ENCODE data around the gene UBE2U. TPM values are rescaled to one million over a fixed set of nuclear protein-coding genes. Genes with fewer than 3 reads are reported as not detected.

The UBE2U gene
- total and polyA plus RNA-seq, 2 experiments from 2014 or later: not detected

GRCh38 chr1:64162151-64162550 is 41.3 kb upstream of the UBE2U start (continued):
- TF ChIP-seq, protein P1, sequence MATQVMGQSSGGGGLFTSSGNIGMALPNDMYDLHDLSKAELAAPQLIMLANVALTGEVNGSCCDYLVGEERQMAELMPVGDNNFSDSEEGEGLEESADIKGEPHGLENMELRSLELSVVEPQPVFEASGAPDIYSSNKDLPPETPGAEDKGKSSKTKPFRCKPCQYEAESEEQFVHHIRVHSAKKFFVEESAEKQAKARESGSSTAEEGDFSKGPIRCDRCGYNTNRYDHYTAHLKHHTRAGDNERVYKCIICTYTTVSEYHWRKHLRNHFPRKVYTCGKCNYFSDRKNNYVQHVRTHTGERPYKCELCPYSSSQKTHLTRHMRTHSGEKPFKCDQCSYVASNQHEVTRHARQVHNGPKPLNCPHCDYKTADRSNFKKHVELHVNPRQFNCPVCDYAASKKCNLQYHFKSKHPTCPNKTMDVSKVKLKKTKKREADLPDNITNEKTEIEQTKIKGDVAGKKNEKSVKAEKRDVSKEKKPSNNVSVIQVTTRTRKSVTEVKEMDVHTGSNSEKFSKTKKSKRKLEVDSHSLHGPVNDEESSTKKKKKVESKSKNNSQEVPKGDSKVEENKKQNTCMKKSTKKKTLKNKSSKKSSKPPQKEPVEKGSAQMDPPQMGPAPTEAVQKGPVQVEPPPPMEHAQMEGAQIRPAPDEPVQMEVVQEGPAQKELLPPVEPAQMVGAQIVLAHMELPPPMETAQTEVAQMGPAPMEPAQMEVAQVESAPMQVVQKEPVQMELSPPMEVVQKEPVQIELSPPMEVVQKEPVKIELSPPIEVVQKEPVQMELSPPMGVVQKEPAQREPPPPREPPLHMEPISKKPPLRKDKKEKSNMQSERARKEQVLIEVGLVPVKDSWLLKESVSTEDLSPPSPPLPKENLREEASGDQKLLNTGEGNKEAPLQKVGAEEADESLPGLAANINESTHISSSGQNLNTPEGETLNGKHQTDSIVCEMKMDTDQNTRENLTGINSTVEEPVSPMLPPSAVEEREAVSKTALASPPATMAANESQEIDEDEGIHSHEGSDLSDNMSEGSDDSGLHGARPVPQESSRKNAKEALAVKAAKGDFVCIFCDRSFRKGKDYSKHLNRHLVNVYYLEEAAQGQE (IDR thresholded peaks at IDR 0.05; ENCODE audit: unreplicated experiment): no peak

DNA sequence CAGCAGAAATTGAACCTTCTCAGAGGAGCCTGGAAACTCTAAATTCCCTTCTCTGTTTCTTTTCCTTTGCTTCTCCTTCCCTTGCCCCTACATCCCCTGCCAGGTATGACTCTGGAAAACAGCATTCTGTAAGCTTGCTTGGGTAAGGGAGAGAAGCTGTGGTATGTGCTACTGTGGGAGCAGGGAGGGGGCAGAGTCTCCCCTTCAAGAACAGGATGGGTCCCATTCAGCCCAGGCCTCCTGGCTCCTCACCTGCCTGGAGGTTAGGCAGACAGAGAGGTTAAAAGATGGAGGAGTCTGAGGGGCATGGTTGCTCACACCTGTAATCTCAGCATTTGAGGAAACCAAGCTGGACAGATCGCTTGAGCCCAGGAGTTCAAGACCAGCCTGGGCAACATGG is 40.6 kb upstream of the UBE2U start:
- peak overlapping the region; percentile 23; the same call in 1 of the 2 replicates for H3K27ac Mint-ChIP-seq
- no peak overlapping the region; the same call in 1 of the 2 replicates for H3K27ac ChIP-seq (ENCODE audit: low read depth)
- no peak for DNase-seq (ENCODE audit: low spot score)
- peaks cover 5% of the 10 kb centered on the region for H3K4me1 Mint-ChIP-seq
- ATAC-seq: peak; percentile 52
- TF ChIP-seq ZNF331 (CRISPR knock-in tag; IDR thresholded peaks at IDR 0.05; ENCODE audit: low read depth): no peak
- TF ChIP-seq STAT1 (IDR thresholded peaks at IDR 0.05; ENCODE audit: unreplicated experiment): no peak
- TF ChIP-seq, protein P2, sequence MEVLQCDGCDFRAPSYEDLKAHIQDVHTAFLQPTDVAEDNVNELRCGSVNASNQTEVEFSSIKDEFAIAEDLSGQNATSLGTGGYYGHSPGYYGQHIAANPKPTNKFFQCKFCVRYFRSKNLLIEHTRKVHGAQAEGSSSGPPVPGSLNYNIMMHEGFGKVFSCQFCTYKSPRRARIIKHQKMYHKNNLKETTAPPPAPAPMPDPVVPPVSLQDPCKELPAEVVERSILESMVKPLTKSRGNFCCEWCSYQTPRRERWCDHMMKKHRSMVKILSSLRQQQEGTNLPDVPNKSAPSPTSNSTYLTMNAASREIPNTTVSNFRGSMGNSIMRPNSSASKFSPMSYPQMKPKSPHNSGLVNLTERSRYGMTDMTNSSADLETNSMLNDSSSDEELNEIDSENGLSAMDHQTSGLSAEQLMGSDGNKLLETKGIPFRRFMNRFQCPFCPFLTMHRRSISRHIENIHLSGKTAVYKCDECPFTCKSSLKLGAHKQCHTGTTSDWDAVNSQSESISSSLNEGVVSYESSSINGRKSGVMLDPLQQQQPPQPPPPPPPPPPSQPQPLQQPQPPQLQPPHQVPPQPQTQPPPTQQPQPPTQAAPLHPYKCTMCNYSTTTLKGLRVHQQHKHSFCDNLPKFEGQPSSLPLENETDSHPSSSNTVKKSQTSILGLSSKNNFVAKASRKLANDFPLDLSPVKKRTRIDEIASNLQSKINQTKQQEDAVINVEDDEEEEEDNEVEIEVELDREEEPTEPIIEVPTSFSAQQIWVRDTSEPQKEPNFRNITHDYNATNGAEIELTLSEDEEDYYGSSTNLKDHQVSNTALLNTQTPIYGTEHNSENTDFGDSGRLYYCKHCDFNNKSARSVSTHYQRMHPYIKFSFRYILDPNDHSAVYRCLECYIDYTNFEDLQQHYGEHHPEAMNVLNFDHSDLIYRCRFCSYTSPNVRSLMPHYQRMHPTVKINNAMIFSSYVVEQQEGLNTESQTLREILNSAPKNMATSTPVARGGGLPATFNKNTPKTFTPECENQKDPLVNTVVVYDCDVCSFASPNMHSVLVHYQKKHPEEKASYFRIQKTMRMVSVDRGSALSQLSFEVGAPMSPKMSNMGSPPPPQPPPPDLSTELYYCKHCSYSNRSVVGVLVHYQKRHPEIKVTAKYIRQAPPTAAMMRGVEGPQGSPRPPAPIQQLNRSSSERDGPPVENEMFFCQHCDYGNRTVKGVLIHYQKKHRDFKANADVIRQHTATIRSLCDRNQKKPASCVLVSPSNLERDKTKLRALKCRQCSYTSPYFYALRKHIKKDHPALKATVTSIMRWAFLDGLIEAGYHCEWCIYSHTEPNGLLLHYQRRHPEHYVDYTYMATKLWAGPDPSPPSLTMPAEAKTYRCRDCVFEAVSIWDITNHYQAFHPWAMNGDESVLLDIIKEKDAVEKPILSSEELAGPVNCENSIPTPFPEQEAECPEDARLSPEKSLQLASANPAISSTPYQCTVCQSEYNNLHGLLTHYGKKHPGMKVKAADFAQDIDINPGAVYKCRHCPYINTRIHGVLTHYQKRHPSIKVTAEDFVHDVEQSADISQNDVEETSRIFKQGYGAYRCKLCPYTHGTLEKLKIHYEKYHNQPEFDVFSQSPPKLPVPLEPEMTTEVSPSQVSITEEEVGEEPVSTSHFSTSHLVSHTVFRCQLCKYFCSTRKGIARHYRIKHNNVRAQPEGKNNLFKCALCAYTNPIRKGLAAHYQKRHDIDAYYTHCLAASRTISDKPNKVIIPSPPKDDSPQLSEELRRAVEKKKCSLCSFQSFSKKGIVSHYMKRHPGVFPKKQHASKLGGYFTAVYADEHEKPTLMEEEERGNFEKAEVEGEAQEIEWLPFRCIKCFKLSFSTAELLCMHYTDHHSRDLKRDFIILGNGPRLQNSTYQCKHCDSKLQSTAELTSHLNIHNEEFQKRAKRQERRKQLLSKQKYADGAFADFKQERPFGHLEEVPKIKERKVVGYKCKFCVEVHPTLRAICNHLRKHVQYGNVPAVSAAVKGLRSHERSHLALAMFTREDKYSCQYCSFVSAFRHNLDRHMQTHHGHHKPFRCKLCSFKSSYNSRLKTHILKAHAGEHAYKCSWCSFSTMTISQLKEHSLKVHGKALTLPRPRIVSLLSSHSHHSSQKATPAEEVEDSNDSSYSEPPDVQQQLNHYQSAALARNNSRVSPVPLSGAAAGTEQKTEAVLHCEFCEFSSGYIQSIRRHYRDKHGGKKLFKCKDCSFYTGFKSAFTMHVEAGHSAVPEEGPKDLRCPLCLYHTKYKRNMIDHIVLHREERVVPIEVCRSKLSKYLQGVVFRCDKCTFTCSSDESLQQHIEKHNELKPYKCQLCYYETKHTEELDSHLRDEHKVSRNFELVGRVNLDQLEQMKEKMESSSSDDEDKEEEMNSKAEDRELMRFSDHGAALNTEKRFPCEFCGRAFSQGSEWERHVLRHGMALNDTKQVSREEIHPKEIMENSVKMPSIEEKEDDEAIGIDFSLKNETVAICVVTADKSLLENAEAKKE (CRISPR knock-in tag; IDR thresholded peaks at IDR 0.05): no peak
- no peak for TF ChIP-seq ZNF114 (CRISPR knock-in tag; IDR thresholded peaks at IDR 0.05)
- no peak for TF ChIP-seq ETS1 (IDR thresholded peaks at IDR 0.05)
- TF ChIP-seq, protein P3, sequence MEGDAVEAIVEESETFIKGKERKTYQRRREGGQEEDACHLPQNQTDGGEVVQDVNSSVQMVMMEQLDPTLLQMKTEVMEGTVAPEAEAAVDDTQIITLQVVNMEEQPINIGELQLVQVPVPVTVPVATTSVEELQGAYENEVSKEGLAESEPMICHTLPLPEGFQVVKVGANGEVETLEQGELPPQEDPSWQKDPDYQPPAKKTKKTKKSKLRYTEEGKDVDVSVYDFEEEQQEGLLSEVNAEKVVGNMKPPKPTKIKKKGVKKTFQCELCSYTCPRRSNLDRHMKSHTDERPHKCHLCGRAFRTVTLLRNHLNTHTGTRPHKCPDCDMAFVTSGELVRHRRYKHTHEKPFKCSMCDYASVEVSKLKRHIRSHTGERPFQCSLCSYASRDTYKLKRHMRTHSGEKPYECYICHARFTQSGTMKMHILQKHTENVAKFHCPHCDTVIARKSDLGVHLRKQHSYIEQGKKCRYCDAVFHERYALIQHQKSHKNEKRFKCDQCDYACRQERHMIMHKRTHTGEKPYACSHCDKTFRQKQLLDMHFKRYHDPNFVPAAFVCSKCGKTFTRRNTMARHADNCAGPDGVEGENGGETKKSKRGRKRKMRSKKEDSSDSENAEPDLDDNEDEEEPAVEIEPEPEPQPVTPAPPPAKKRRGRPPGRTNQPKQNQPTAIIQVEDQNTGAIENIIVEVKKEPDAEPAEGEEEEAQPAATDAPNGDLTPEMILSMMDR (conservative IDR thresholded peaks at IDR 0.05; ENCODE audit: low read depth in 2 of 2): no peak
- no peaks in the 10 kb centered on the region for H3K9me3 Mint-ChIP-seq
- no peaks in the 10 kb centered on the region for H3K4me1 ChIP-seq (ENCODE audit: insufficient read depth)
- peaks cover 23% of the 10 kb centered on the region; the same call in 1 of the 2 replicates for H3K36me3 ChIP-seq (ENCODE audit: insufficient read depth)
- peaks cover 4% of the 10 kb centered on the region for H3K27me3 Mint-ChIP-seq (ENCODE audit: insufficient read depth, low read depth, poor library complexity)
- no peak overlapping the region for H3K4me2 ChIP-seq
- H3K4me3 ChIP-seq: no peak overlapping the region
- H3F3A ChIP-seq (replicated peaks; ENCODE audit: low read depth): no peaks in the 10 kb centered on the region
- H4K20me1 ChIP-seq (replicated peaks; ENCODE audit: insufficient read depth): no peaks in the 10 kb centered on the region
- H2AFZ ChIP-seq: no peak overlapping the region
- no peaks in the 10 kb centered on the region for H3K27me3 ChIP-seq (ENCODE audit: insufficient read depth)
- H3K79me2 ChIP-seq (replicated peaks; ENCODE audit: insufficient read depth): no peaks in the 10 kb centered on the region
- no peaks in the 10 kb centered on the region for H3K9me2 ChIP-seq (ENCODE audit: insufficient read depth)
- H3K36me3 Mint-ChIP-seq (ENCODE audit: low read depth): peaks cover 54% of the 10 kb centered on the region
- no peak overlapping the region for H3K4me3 Mint-ChIP-seq

Data from GM23338 (cell line).